Suppressor macrophage treated with lipopolysaccharide for 4 hours (primary cell): ENCODE measurements around the gene RPP25.

ENCODE experiments used
- DNase-seq: peaks from one replicate; pipeline ENCODE4 v3.0.0-alpha.2; 2020

RPP25 gene

GRCh38 chr15:74956648-74957475 is at the start of gene RPP25:
Gene RPP25, minus strand, starts transcription at chr15:74956772. Its CDS starts 189 bp downstream, at chr15:74956583.
- DNase-seq, result peak; percentile 73

GRCh38 chr15:75002398-75002797 is 45.8 kb upstream of the RPP25 start:
- DNase-seq, result no peak

- DNase-seq, result no peak
Observed at GRCh38 chr15:75001310-75001709, 44.7 kb upstream of the RPP25 start.

GRCh38 chr15:74997543-74997942 is 41.0 kb upstream of the RPP25 start:
- DNase-seq, result no peak

GRCh38 chr15:74997141-74997540 is 40.6 kb upstream of the RPP25 start:
- DNase-seq, result no peak

- DNase-seq, result no peak
Observed at GRCh38 chr15:74995779-74996765, 39.5 kb upstream of the RPP25 start.

GRCh38 chr15:74995182-74995778 is 38.7 kb upstream of the RPP25 start, which contains the start of gene SCAMP5:
Gene SCAMP5, plus strand, starts transcription at chr15:74995563. Its CDS starts 16,277 bp downstream, at chr15:75011840.
- DNase-seq, result peak; percentile 94

- DNase-seq, result no peak
Observed at GRCh38 chr15:74994685-74995084, 38.1 kb upstream of the RPP25 start.

- no peak for DNase-seq
Observed at GRCh38 chr15:74994236-74994635, 37.7 kb upstream of the RPP25 start.

GRCh38 chr15:74992619-74993018 is 36.0 kb upstream of the RPP25 start:
- DNase-seq, result no peak

- no peak for DNase-seq
Observed at GRCh38 chr15:74989527-74989926, 33.0 kb upstream of the RPP25 start.

GRCh38 chr15:74988007-74988800 is 31.6 kb upstream of the RPP25 start:
- DNase-seq, result no peak

- DNase-seq, result peak; percentile 60
Observed at GRCh38 chr15:74983725-74984231, 27.2 kb upstream of the RPP25 start.

- peak; percentile 40 for DNase-seq
Observed at GRCh38 chr15:74982183-74982582, 25.6 kb upstream of the RPP25 start.

- no peak for DNase-seq
Observed at GRCh38 chr15:74978503-74978902, 21.9 kb upstream of the RPP25 start.

GRCh38 chr15:74978077-74978476 is 21.5 kb upstream of the RPP25 start:
- no peak for DNase-seq

GRCh38 chr15:74977599-74977998 is 21.0 kb upstream of the RPP25 start:
- DNase-seq, result no peak

GRCh38 chr15:74976159-74976558 is 19.6 kb upstream of the RPP25 start:
- no peak for DNase-seq

GRCh38 chr15:74967670-74968069 is 11.1 kb upstream of the RPP25 start:
- no peak for DNase-seq

GRCh38 chr15:74964794-74965193 is 8.2 kb upstream of the RPP25 start:
- no peak for DNase-seq

- no peak for DNase-seq
Observed at GRCh38 chr15:74963213-74963612, 6.6 kb upstream of the RPP25 start.

GRCh38 chr15:74962671-74963070 is 6.1 kb upstream of the RPP25 start:
- no peak for DNase-seq
